Measurements from ENCODE around the gene SPRR2A.
"Not testable (repeated sequence)": the region's sequence is repeated elsewhere in the genome, so short reads cannot be mapped to it uniquely, and the experiment has no call there.

The SPRR2A gene

GRCh38 chr1:153023109-153023508 lies 34.2 kb downstream of the SPRR2A start:
- DNase-seq: no peak

- not testable (repeated sequence) for DNase-seq
These were observed 35.0 kb downstream of the SPRR2A start for GRCh38 chr1:153022340-153022739.

DNA sequence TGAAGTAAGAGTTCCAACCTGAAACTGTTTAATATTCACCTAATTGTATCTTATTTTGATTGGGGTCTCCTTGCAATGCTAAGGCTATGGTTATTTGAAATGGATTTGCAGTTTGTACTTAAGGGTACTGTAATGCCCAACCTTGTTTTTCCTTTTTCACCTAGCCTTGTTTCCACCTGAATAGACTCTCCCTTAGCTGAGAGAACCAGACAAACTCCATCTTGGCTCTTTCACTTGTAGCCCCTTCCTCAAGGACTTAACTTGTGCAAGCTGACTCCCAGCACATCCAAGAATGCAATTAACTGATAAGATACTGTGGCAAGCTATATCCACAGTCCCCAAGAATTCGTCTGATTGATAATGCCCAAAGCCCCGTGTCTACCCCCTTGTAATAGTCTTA lies 35.5 kb downstream of the SPRR2A start:
- not testable (repeated sequence) for DNase-seq

GRCh38 chr1:153011235-153011758 lies 46.0 kb downstream of the SPRR2A start:
- DNase-seq: not testable (repeated sequence)
